ENCODE measurements around the gene MBP. TPM values are rescaled to one million over a fixed set of nuclear protein-coding genes. Genes with fewer than 3 reads are reported as not detected.

Gene MBP
- not detected in 2 replicates for total RNA-seq (2014; rRNA removed; shearing (Covaris generic))

- DNase-seq (ENCODE audit: low spot score) = no peak
Measured at GRCh38 chr18:77132369-77133050, at the start of gene MBP. Gene MBP (minus strand): TSS chr18:77132783. CDS start chr18:77105261, 27,522 bp downstream.

- no peak for DNase-seq (ENCODE audit: low spot score)
Measured at GRCh38 chr18:77181950-77182707, 49.5 kb upstream of the MBP start.

GRCh38 chr18:77178559-77178958 is 46.0 kb upstream of the MBP start:
- no peak for DNase-seq (ENCODE audit: low spot score)

- no peak for DNase-seq (ENCODE audit: low spot score)
Measured at GRCh38 chr18:77177009-77177408, 44.4 kb upstream of the MBP start.

GRCh38 chr18:77173275-77174030 is 40.9 kb upstream of the MBP start:
- DNase-seq (ENCODE audit: low spot score) = no peak

GRCh38 chr18:77170890-77171410 is 38.4 kb upstream of the MBP start:
- DNase-seq (ENCODE audit: low spot score) = no peak

GRCh38 chr18:77168811-77169311 is 36.3 kb upstream of the MBP start:
- DNase-seq (ENCODE audit: low spot score) = no peak

- DNase-seq (ENCODE audit: low spot score) = no peak
Measured at GRCh38 chr18:77167251-77167650, 34.7 kb upstream of the MBP start.

GRCh38 chr18:77166523-77166922 is 33.9 kb upstream of the MBP start:
- DNase-seq (ENCODE audit: low spot score) = no peak

GRCh38 chr18:77165503-77166188 is 33.1 kb upstream of the MBP start:
- DNase-seq (ENCODE audit: low spot score) = no peak

- DNase-seq (ENCODE audit: low spot score) = no peak
Measured at GRCh38 chr18:77164763-77165485, 32.3 kb upstream of the MBP start.

GRCh38 chr18:77164026-77164425 is 31.4 kb upstream of the MBP start:
- no peak for DNase-seq (ENCODE audit: low spot score)

- no peak for DNase-seq (ENCODE audit: low spot score)
Measured at GRCh38 chr18:77162580-77162979, 30.0 kb upstream of the MBP start.

GRCh38 chr18:77161961-77162360 is 29.4 kb upstream of the MBP start:
- DNase-seq (ENCODE audit: low spot score) = no peak

GRCh38 chr18:77161383-77161782 is 28.8 kb upstream of the MBP start:
- no peak for DNase-seq (ENCODE audit: low spot score)

GRCh38 chr18:77160515-77160914 is 27.9 kb upstream of the MBP start:
- no peak for DNase-seq (ENCODE audit: low spot score)

GRCh38 chr18:77157312-77157711 is 24.7 kb upstream of the MBP start:
- no peak for DNase-seq (ENCODE audit: low spot score)

GRCh38 chr18:77155031-77155430 is 22.4 kb upstream of the MBP start:
- no peak for DNase-seq (ENCODE audit: low spot score)

- DNase-seq (ENCODE audit: low spot score) = no peak
Measured at GRCh38 chr18:77153404-77153803, 20.8 kb upstream of the MBP start.

- no peak for DNase-seq (ENCODE audit: low spot score)
Measured at GRCh38 chr18:77151772-77152520, 19.4 kb upstream of the MBP start.
